Measurements from ENCODE around the gene ENO3.

- TF ChIP-seq CTCF (conservative IDR thresholded peaks at IDR 0.05; ENCODE audit: low read length) (no peak), EZH2phosphoT487 (IDR thresholded peaks at IDR 0.05; ENCODE audit: borderline replicate concordance, low read depth, low read length) (no peak)
Observed at GRCh38 chr17:4967539-4968485, 16.9 kb downstream of the ENO3 start, which contains the start of gene SPAG7.

All from OCI-LY7 (cell line).